Brain microvascular endothelial cell (primary cell): Measurements from ENCODE around the gene APBA2.
"Not testable (repeated sequence)": the region's sequence is repeated elsewhere in the genome, so short reads cannot be mapped to it uniquely, and the experiment has no call there.

ENCODE experiments used
- DNase-seq: peaks from one replicate; pipeline ENCODE4 v3.0.0-alpha.2; 2020
- H3K27ac ChIP-seq: fragments of 250-450 bp; sonication (Bioruptor Pico); 2 replicates; pipeline ENCODE4 v1.5.1; 2020; ENCODE audit warnings: mild to moderate bottlenecking, moderate library complexity
- H3K27me3 ChIP-seq: fragments of 250-450 bp; sonication (Bioruptor Pico); replicated peaks from 2 replicates; pipeline ENCODE4 v1.5.1; 2020; ENCODE audit warnings: mild to moderate bottlenecking
- H3K36me3 ChIP-seq: fragments of 250-450 bp; sonication (Bioruptor Pico); replicated peaks from 2 replicates; pipeline ENCODE4 v1.5.1; 2020; ENCODE audit warnings: mild to moderate bottlenecking
- H3K4me3 ChIP-seq: 2 replicates; pipeline ENCODE4 v1.5.1; 2011; ENCODE audit warnings: low read depth, mild to moderate bottlenecking, control low read depth, low read length, moderate library complexity
- CTCF ChIP-seq: IDR thresholded peaks from 2 replicates; pipeline ENCODE4 v1.5.1; 2011; ENCODE audit warnings: low read depth, mild to moderate bottlenecking, moderate library complexity, low read length, control low read depth, inconsistent platforms; ENCODE audit errors: missing control alignments
- in situ Hi-C: cut with HindIII; loops from 2 replicates; pipeline ENCODE4 v1.10.0; 2017; ENCODE audit warnings: low sequenced_read_pairs, low pct_ligation_motif_present

Gene APBA2

GRCh38 chr15:29150515-29151483 is 265.0 kb downstream of the APBA2 start:
- Histone ChIP-seq H3K4me3 (no peak overlapping the region), H3K27ac (no peak overlapping the region), H3K27me3 (no peaks in the 10 kb centered on the region), H3K36me3 (no peaks in the 10 kb centered on the region)
- in situ Hi-C loops: no loop called here
- DNase-seq: no peak
- no peak for TF ChIP-seq CTCF

GRCh38 chr15:29151484-29151857 is 265.7 kb downstream of the APBA2 start:
- in situ Hi-C loops: no loop called here
- no peak for TF ChIP-seq CTCF
- DNase-seq: no peak

GRCh38 chr15:29156521-29156920 is 270.7 kb downstream of the APBA2 start:
- Histone ChIP-seq H3K4me3 (no peak overlapping the region), H3K27ac (no peak overlapping the region), H3K27me3 (no peaks in the 10 kb centered on the region), H3K36me3 (no peaks in the 10 kb centered on the region)
- TF ChIP-seq CTCF: no peak
- no peak for DNase-seq
- in situ Hi-C loops: no loop called here

More at GRCh38 chr15:29151484-29151857, 265.7 kb downstream of the APBA2 start:
- Histone ChIP-seq H3K27ac (no peak overlapping the region), H3K4me3 (no peak overlapping the region), H3K36me3 (no peaks in the 10 kb centered on the region), H3K27me3 (no peaks in the 10 kb centered on the region)

- H3K36me3 ChIP-seq: no peaks in the 10 kb centered on the region
- DNase-seq: no peak
- in situ Hi-C loops: no loop called here
- H3K27me3 ChIP-seq: no peaks in the 10 kb centered on the region
- H3K27ac ChIP-seq: no peak overlapping the region
- H3K4me3 ChIP-seq: no peak overlapping the region
- no peak for TF ChIP-seq CTCF
Measured at GRCh38 chr15:29159771-29160455, 274.1 kb downstream of the APBA2 start.

- H3K27me3 ChIP-seq: no peaks in the 10 kb centered on the region
- in situ Hi-C loops: no loop called here
- DNase-seq: no peak
- TF ChIP-seq CTCF: no peak
- no peak overlapping the region for H3K4me3 ChIP-seq
- H3K27ac ChIP-seq: no peak overlapping the region
- H3K36me3 ChIP-seq: no peaks in the 10 kb centered on the region
Measured at GRCh38 chr15:29162411-29162810, 276.6 kb downstream of the APBA2 start.

GRCh38 chr15:29167122-29167521 is 281.3 kb downstream of the APBA2 start:
- H3K4me3 ChIP-seq, H3K36me3 ChIP-seq, DNase-seq, H3K27ac ChIP-seq, H3K27me3 ChIP-seq, in situ Hi-C loops: not testable (repeated sequence)
